ENCODE measurements around the gene FBXW9. TPM values are rescaled to one million over a fixed set of nuclear protein-coding genes. Genes with fewer than 3 reads are reported as not detected.

FBXW9 gene
- total and polyA plus RNA-seq, 2 of the 8 experiments (the other 6 are each of a cell fraction or from before 2014, with no cell fraction given) = 10.8 to 30.1 TPM

DNA sequence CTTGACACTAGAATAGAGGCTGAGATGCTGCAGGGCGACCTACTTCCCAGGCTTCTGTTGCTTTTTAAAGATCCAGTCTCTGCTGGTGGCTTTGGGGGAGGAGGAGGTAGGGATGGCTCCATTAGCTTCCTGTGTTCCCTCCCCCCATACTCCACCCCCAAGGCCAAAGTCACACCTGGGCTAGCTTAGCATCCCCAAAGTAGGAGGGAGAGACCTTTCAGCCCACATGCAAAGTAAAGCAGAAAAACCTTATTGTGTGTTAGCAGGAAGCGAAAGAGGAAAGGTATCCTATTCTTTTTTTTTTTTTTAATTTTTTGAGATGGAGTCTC is 30.5 kb upstream of the FBXW9 start:
- Histone ChIP-seq H4K91ac (replicated peaks; ENCODE audit: insufficient read length, low read length) (no peak overlapping the region), H3K23me2 (ENCODE audit: low read depth, low read length) (peaks cover 5% of the 10 kb centered on the region; the same call in 1 of the 2 replicates), H4K20me1 (replicated peaks in 1 of 2; ENCODE audit: control insufficient read depth in 1 of 2, insufficient read depth in 2 of 2, low read length in 2 of 2) (peaks cover 4 to 12% of the 10 kb centered on the region in 2 experiments), H3K79me1 (ENCODE audit: low read depth, low read length) (peaks cover 9% of the 10 kb centered on the region; the same call in 1 of the 2 replicates), H4K5ac (ENCODE audit: insufficient read length, low read depth, low read length) (no peak overlapping the region), H3K18ac (ENCODE audit: extremely low read depth, low read length) (no peak overlapping the region), H3K4ac (replicated peaks; ENCODE audit: insufficient read length, low read depth, low read length) (no peak overlapping the region), H2AK5ac (ENCODE audit: low read depth, low read length) (no peak overlapping the region), H3K9me3 (ENCODE audit: insufficient read depth in 2 of 2, low read depth in 1 of 2, low read length in 1 of 2) (no peaks in the 10 kb centered on the region), H3K27ac (ENCODE audit: low read depth, low read length) (no peak overlapping the region), H4K8ac (ENCODE audit: extremely low read depth, insufficient read depth, low read length) (no peak overlapping the region), H2BK15ac (ENCODE audit: low read length) (no peak overlapping the region), H2BK20ac (ENCODE audit: low read length) (no peak overlapping the region), H3K56ac (replicated peaks; ENCODE audit: insufficient read length, low read depth, low read length) (no peak overlapping the region), H2AFZ (ENCODE audit: low read length) (no peak overlapping the region), H3K36me3 (ENCODE audit: control insufficient read depth in 2 of 4, insufficient read depth in 4 of 4, low read length in 3 of 4) (peaks cover 10 to 28% (median 15%) of the 10 kb centered on the region in 4 experiments), H2BK12ac (ENCODE audit: low read depth, low read length) (no peak overlapping the region), H3K4me2 (ENCODE audit: insufficient read depth in 1 of 2, low read depth in 2 of 2, low read length in 2 of 2) (no peak overlapping the region), H2BK5ac (ENCODE audit: low read depth, low read length) (no peak overlapping the region), H3K79me2 (ENCODE audit: control insufficient read depth in 1 of 2, insufficient read depth in 2 of 2, low read length in 2 of 2) (peaks cover 4 to 27% of the 10 kb centered on the region in 2 experiments), H3K4me1 (replicated peaks in 1 of 4; ENCODE audit: control insufficient read depth in 3 of 4, insufficient read depth in 4 of 4, low read length in 3 of 4) (no peaks in the 10 kb centered on the region; a peak in 2 of 7 replicates), H3K9ac (replicated peaks in 1 of 4; ENCODE audit: extremely low read depth in 1 of 4, low read depth in 3 of 4, low read length in 3 of 4) (no peak overlapping the region), H3K4me3 (ENCODE audit: extremely low read depth in 1 of 4, insufficient read depth in 2 of 4, low read depth in 3 of 4, low read length in 4 of 4) (no peak overlapping the region), H2BK120ac (replicated peaks; ENCODE audit: low read depth, low read length) (no peak overlapping the region), H3K27me3 (replicated peaks in 1 of 4; ENCODE audit: control insufficient read depth in 3 of 4, extremely low read depth in 1 of 4, insufficient read depth in 3 of 4, low read length in 3 of 4) (no peaks in the 10 kb centered on the region), H3K14ac (ENCODE audit: insufficient read length) (no peak overlapping the region), H3K23ac (ENCODE audit: insufficient read length) (no peak overlapping the region)
- DNase-seq (ENCODE audit: low read depth in 1 of 2, low spot score in 2 of 2) (no peak), FAIRE-seq (no peak)
- CTCF ChIA-PET (ENCODE audit: partially characterized antibody) = interaction anchor here (0.6 to 1.9 kb wide), 4 partner anchors 9 to 47 kb away, joined by 3 to 9 read pairs (median 4); no protein-coding TSS in a partner anchor
- WGBS, 2 experiments (ENCODE audit: extremely low coverage in 1 of 2, insufficient coverage in 1 of 2, insufficient read length in 1 of 2, insufficient replicate concordance in 2 of 2, low coverage in 1 of 2, low lambda C conversion rate in 2 of 2, missing lambda C conversion rate in 1 of 2) = 98% methylated on average over 2 of the region's 2 CpGs; no CpG with 5 or more reads in 1 of the 2 experiments
- POLR2A ChIA-PET (ENCODE audit: partially characterized antibody) = interaction anchor here (0.7 to 2.1 kb wide), 9 partner anchors 10 to 65 kb away, joined by 3 to 11 read pairs (median 4); partner anchors contain the start of gene GET3
- TF ChIP-seq SAP30 (IDR thresholded peaks at IDR 0.05; ENCODE audit: insufficient read depth, insufficient replicate concordance, low read length) (no peak), BACH1 (IDR thresholded peaks at IDR 0.05; ENCODE audit: low read length) (no peak), POLR2AphosphoS5 (IDR thresholded peaks at IDR 0.05; ENCODE audit: low read depth, low read length) (no peak), SUZ12 (IDR thresholded peaks at IDR 0.05; ENCODE audit: low read length) (no peak), EZH2 (IDR thresholded peaks at IDR 0.05; ENCODE audit: low read depth, low read length, severe bottlenecking) (no peak), RAD21 (IDR thresholded peaks at IDR 0.05 in 1 of 2, conservative IDR thresholded peaks at IDR 0.05 in 1 of 2; ENCODE audit: low read depth in 2 of 2, low read length in 2 of 2) (no peak), RXRA (IDR thresholded peaks at IDR 0.05; ENCODE audit: insufficient read depth, low read depth, low read length) (no peak), POLR2A (IDR thresholded peaks at IDR 0.05; ENCODE audit: control extremely low read depth in 1 of 2, low read depth in 2 of 2, low read length in 2 of 2) (no peak), EGR1 (IDR thresholded peaks at IDR 0.05; ENCODE audit: borderline replicate concordance, low read depth, low read length) (no peak), RNF2 (IDR thresholded peaks at IDR 0.05; ENCODE audit: borderline replicate concordance, low read depth, low read length, missing control alignments, poor library complexity, severe bottlenecking) (no peak), KDM5A (IDR thresholded peaks at IDR 0.05; ENCODE audit: low read length) (no peak)
- TF ChIP-seq, protein P1, sequence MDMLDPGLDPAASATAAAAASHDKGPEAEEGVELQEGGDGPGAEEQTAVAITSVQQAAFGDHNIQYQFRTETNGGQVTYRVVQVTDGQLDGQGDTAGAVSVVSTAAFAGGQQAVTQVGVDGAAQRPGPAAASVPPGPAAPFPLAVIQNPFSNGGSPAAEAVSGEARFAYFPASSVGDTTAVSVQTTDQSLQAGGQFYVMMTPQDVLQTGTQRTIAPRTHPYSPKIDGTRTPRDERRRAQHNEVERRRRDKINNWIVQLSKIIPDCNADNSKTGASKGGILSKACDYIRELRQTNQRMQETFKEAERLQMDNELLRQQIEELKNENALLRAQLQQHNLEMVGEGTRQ (IDR thresholded peaks at IDR 0.05; ENCODE audit: low read length) = no peak

Measured in H1 (cell line).